GM12875 (cell line): ENCODE measurements around the gene LRRC1.

Experiments used
- H3K4me3 ChIP-seq: one replicate; pipeline ENCODE4 v1.5.1; 2011; ENCODE audit warnings: low read depth, low read length, control low read depth
- TF ChIP-seq, protein P1 (sequence below): IDR thresholded peaks from 2 replicates; pipeline ENCODE4 v1.5.1; 2011; ENCODE audit warnings: low read depth, mild to moderate bottlenecking, control low read depth, inconsistent platforms, low read length, moderate library complexity, borderline replicate concordance; ENCODE audit not compliant: insufficient read depth

The LRRC1 gene

DNA sequence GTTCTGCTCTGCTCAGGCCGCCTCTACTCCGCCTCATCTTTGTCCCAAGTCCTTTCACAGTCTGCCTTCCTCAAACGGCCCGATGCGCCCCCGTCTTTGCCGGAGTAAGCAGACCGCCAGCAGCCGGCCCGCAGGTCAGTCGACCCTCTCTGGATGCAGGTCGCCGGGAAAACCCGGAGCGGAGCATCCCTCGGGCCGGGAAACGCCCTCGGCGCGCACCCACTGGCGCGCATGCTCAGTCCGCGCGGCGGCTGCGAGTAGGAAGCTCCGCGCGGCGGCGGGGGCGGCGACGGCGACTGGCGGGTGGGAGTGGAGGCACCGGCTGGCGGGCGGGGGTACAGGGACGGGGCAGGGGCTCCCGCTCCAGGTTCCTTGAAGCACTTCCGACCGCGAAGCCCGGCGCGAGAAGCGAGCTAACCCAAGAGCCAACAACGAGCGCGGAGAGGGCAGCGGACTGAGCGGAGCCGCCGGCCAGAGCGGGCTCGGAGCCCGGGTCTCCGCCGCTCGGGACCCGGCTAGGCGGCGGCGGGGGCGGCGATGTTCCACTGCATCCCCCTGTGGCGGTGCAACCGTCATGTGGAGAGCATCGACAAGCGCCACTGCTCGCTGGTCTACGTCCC is at the start of gene LRRC1:
TSS of gene LRRC1 (plus strand) at position 286 of the 620 bp plus-strand sequence. CDS start at position 538, 252 bp downstream.
- TF ChIP-seq, protein P1, sequence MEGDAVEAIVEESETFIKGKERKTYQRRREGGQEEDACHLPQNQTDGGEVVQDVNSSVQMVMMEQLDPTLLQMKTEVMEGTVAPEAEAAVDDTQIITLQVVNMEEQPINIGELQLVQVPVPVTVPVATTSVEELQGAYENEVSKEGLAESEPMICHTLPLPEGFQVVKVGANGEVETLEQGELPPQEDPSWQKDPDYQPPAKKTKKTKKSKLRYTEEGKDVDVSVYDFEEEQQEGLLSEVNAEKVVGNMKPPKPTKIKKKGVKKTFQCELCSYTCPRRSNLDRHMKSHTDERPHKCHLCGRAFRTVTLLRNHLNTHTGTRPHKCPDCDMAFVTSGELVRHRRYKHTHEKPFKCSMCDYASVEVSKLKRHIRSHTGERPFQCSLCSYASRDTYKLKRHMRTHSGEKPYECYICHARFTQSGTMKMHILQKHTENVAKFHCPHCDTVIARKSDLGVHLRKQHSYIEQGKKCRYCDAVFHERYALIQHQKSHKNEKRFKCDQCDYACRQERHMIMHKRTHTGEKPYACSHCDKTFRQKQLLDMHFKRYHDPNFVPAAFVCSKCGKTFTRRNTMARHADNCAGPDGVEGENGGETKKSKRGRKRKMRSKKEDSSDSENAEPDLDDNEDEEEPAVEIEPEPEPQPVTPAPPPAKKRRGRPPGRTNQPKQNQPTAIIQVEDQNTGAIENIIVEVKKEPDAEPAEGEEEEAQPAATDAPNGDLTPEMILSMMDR, result no peak
- peak within 1 kb of the TSS; percentile 51 for H3K4me3 ChIP-seq

DNA sequence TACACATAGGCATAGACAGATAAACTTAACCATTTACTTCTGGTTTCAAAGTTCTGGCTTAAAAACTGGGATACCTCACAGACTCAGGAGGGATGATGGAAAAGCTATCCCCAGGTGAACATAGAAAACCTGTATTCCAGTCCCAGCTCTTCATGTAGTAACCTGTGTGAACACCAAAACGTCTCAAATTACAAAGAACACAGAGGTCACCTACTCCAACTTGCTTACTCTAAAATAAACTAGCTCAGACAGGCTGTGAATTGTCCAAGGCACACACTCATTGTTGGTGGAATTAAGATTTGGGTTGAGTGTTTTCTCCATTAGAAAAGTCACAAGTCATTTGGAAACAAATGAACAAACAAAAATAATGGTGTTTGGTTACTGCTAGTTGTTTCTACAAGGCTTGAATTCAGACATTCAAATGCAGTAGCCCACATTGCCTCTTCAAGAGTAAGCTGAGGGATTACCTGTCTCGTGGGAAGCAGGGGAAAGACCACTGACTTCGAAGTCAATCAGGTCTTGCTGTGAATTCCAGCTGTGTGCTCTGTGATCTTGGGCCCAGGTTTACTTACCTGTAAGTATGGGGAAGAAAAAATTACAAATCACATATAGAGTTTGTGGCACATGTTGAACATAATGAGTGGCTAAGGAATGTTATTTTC is 48.2 kb upstream of the LRRC1 start:
- H3K4me3 ChIP-seq, result no peak overlapping the region
- TF ChIP-seq, protein P1, result no peak

DNA sequence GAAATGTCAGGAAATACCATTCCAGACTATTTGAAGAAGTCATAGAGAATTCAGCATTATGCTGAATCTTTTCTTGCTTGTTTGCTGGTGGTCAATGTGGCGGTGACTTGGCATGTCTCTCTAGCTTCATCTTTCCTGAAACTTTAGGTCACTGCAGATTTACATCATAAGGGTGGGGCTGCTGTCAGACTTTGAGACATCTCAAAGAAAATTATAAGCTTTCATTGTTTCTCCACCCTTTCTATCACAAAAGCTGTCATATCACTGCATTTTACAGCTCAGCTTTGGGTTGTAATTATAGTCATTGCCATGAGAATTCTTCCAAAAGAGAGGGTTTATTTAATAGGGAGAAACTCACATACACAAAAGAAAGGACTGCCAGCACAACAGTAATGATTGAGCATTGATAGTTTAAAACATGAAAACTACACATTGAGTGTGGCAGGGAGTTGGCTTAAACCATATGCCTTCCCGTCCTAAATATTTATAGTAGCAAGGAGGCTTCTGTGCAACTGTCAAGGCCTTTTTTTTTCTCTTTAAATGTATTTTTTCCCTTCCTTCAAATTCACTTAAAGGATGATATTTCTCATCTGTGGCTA is 44.7 kb upstream of the LRRC1 start:
- H3K4me3 ChIP-seq, result no peak overlapping the region
- TF ChIP-seq, protein P1, result no peak

DNA sequence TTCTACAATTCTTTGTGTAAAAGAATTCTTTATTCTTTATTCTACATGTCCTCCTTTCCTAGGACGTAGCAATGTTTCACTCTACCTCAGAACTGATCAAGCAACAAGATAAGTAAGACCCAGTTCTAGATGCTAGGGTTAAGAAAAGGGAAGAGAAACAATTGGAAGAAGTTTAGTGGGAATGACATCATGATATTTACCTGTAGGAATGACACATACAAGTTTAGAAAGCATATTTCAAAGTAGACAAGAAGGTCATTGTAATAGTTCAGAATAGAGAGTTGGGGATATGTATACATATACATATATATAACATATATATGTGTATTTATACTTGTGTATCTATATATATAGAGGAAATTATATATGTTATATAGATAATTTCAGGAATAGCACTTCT is 43.4 kb upstream of the LRRC1 start:
- no peak overlapping the region for H3K4me3 ChIP-seq
- TF ChIP-seq, protein P1, result no peak

DNA sequence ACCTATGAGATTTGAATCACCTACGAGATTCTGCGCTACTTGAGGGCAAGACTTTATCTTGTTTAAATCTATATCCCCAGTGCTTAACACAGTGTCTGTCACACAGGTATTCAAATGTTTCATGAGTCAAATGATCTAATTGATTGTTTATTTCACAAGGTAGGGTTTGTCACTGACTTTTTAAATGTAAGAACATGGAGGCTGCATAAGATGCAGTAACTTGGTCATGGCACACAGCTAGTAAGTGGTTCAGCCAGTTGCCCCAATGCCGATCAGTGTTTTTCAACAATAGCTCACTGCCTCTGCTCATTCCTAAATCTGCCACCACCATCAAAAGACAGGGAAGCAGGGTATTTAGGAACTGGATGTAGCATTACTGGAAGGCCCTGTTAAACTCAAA is 42.4 kb upstream of the LRRC1 start:
- TF ChIP-seq, protein P1, result no peak

DNA sequence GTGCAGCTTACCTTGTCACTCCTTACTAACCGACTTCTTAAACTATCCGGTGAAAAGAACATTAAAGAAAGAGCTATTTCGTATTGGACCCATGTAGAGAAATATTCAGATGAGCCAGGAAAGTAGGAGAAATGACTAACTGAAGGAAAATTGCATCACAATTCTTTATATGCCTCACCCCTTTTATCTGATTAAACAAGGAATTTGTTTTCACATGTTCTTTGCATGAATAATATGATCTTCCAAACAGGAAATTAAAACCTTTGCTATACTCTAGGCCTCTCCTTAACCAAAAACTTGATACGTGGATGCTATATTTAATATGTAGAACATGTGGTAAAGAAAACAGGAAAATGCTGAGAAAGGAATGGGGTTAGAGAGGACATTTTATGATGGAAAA is 41.9 kb upstream of the LRRC1 start:
- no peak overlapping the region for H3K4me3 ChIP-seq
- TF ChIP-seq, protein P1, result no peak

More for the DNA sequence above, 42.4 kb upstream of the LRRC1 start:
- H3K4me3 ChIP-seq, result no peak overlapping the region
